ENCODE measurements around the gene FTH1. TPM values are rescaled to one million over a fixed set of nuclear protein-coding genes. Genes with fewer than 3 reads are reported as not detected.

FTH1 gene
- total and polyA plus RNA-seq, 2 of the 13 experiments (the other 11 are each of a cell fraction or from before 2014, with no cell fraction given), result 607 to 760 TPM

GRCh38 chr11:61967116-61967923 is at the start of gene FTH1 (continued):
- TF ChIP-seq LRRFIP1 (CRISPR knock-in tag; conservative IDR thresholded peaks at IDR 0.05), result no peak
- TF ChIP-seq ARNT2 (CRISPR knock-in tag; IDR thresholded peaks at IDR 0.05; ENCODE audit: low read depth), result peak; percentile 80; the same call in 1 of the 2 replicates
- no peak for TF ChIP-seq CENPT (CRISPR knock-in tag; IDR thresholded peaks at IDR 0.05; ENCODE audit: low read depth)
- TF ChIP-seq JDP2 (CRISPR knock-in tag; IDR thresholded peaks at IDR 0.05; ENCODE audit: borderline replicate concordance), result peak; percentile 79
- no peak for TF ChIP-seq ARID3A (IDR thresholded peaks at IDR 0.05; ENCODE audit: low read depth, low read length)
- no peak for TF ChIP-seq JARID2 (CRISPR knock-in tag; IDR thresholded peaks at IDR 0.05; ENCODE audit: insufficient replicate concordance)
- peak; percentile 17; the same call in 1 of the 2 replicates for TF ChIP-seq GATAD1 (CRISPR knock-in tag; IDR thresholded peaks at IDR 0.05)
- no peak for TF ChIP-seq TRIM22 (IDR thresholded peaks at IDR 0.05)
- TF ChIP-seq FLYWCH1 (CRISPR knock-in tag; IDR thresholded peaks at IDR 0.05), result no peak
- TF ChIP-seq SP2 (CRISPR knock-in tag; IDR thresholded peaks at IDR 0.05), result peak; percentile 71
- TF ChIP-seq, protein P1, sequence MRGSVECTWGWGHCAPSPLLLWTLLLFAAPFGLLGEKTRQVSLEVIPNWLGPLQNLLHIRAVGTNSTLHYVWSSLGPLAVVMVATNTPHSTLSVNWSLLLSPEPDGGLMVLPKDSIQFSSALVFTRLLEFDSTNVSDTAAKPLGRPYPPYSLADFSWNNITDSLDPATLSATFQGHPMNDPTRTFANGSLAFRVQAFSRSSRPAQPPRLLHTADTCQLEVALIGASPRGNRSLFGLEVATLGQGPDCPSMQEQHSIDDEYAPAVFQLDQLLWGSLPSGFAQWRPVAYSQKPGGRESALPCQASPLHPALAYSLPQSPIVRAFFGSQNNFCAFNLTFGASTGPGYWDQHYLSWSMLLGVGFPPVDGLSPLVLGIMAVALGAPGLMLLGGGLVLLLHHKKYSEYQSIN (CRISPR knock-in tag; IDR thresholded peaks at IDR 0.05; ENCODE audit: borderline replicate concordance), result no peak
- TF ChIP-seq, protein P2, sequence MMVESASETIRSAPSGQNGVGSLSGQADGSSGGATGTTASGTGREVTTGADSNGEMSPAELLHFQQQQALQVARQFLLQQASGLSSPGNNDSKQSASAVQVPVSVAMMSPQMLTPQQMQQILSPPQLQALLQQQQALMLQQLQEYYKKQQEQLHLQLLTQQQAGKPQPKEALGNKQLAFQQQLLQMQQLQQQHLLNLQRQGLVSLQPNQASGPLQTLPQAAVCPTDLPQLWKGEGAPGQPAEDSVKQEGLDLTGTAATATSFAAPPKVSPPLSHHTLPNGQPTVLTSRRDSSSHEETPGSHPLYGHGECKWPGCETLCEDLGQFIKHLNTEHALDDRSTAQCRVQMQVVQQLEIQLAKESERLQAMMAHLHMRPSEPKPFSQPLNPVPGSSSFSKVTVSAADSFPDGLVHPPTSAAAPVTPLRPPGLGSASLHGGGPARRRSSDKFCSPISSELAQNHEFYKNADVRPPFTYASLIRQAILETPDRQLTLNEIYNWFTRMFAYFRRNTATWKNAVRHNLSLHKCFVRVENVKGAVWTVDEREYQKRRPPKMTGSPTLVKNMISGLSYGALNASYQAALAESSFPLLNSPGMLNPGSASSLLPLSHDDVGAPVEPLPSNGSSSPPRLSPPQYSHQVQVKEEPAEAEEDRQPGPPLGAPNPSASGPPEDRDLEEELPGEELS (CRISPR knock-in tag; IDR thresholded peaks at IDR 0.05), result peak; percentile 43; the same call in 1 of the 2 replicates
- TF ChIP-seq PAX8 (CRISPR knock-in tag; IDR thresholded peaks at IDR 0.05; ENCODE audit: borderline replicate concordance), result 0 out of 2 replicates have a peak, but pooled peaks have one; percentile 35
- no peak for TF ChIP-seq AGO1 (IDR thresholded peaks at IDR 0.05; ENCODE audit: low read depth, low read length, poor library complexity, severe bottlenecking)

Data from HepG2 (cell line).